GM23338 (cell line): Measurements from ENCODE around the gene GRID1. TPM values are rescaled to one million over a fixed set of nuclear protein-coding genes. Genes with fewer than 3 reads are reported as not detected.

Source experiments
- ATAC-seq: fragments of 200-7000 bp; cut with Tn5 transposase; 3 replicates; pipeline ENCODE4 v1.9.1; 2020
- DNase-seq: peaks from one replicate; pipeline ENCODE4 v3.0.0-alpha.2; 2015; ENCODE audit warnings: low spot score
- H2AFZ ChIP-seq: fragments of 200-600 bp; sonication (generic); 2 replicates; pipeline ENCODE4 v1.8.0; 2016; ENCODE audit warnings: antibody characterized with exemption, mild to moderate bottlenecking, moderate library complexity
- H3F3A ChIP-seq: fragments of 200-600 bp; sonication (generic); replicated peaks from 2 replicates; pipeline ENCODE4 v1.8.0; 2017; ENCODE audit warnings: antibody characterized with exemption, mixed run types, low read depth
- H3K27ac ChIP-seq: fragments of 200-600 bp; sonication (generic); 2 replicates; pipeline ENCODE4 v1.6.1; 2016; ENCODE audit warnings: low read depth
- H3K27me3 ChIP-seq: fragments of 200-600 bp; sonication (generic); 2 replicates; pipeline ENCODE4 v1.8.0; 2016; ENCODE audit warnings: mild to moderate bottlenecking, mixed run types, moderate library complexity; ENCODE audit not compliant: insufficient read depth
- H3K36me3 ChIP-seq: fragments of 200-600 bp; sonication (generic); 2 replicates; pipeline ENCODE4 v1.8.0; 2016; ENCODE audit warnings: mild to moderate bottlenecking; ENCODE audit not compliant: insufficient read depth
- H3K4me1 ChIP-seq: fragments of 200-600 bp; sonication (generic); 2 replicates; pipeline ENCODE4 v1.8.0; 2016; ENCODE audit warnings: mild to moderate bottlenecking, moderate library complexity; ENCODE audit not compliant: insufficient read depth
- H3K4me2 ChIP-seq: fragments of 200-600 bp; sonication (generic); 2 replicates; pipeline ENCODE4 v1.7.1; 2017; ENCODE audit warnings: mixed run types
- H3K4me3 ChIP-seq: fragments of 200-600 bp; sonication (generic); 2 replicates; pipeline ENCODE4 v1.6.1; 2016; ENCODE audit warnings: mixed run types
- H3K79me2 ChIP-seq: fragments of 200-600 bp; sonication (generic); replicated peaks from 2 replicates; pipeline ENCODE4 v1.8.0; 2017; ENCODE audit warnings: mild to moderate bottlenecking; ENCODE audit not compliant: insufficient read depth
- H3K9me2 ChIP-seq: fragments of 200-600 bp; sonication (generic); 2 replicates; pipeline ENCODE4 v1.8.0; 2017; ENCODE audit not compliant: insufficient read depth
- H4K20me1 ChIP-seq: fragments of 200-600 bp; sonication (generic); replicated peaks from 2 replicates; pipeline ENCODE4 v1.8.0; 2017; ENCODE audit warnings: mild to moderate bottlenecking; ENCODE audit not compliant: insufficient read depth
- H3K27ac Mint-ChIP-seq: 2 replicates; pipeline ENCODE4 v1.8.0; 2020; ENCODE audit warnings: inconsistent platforms, mild to moderate bottlenecking, moderate library complexity, mixed read lengths
- H3K27me3 Mint-ChIP-seq: 3 replicates; pipeline ENCODE4 v1.8.0; 2022; ENCODE audit warnings: low read depth, mild to moderate bottlenecking, moderate library complexity, mixed read lengths, inconsistent platforms; ENCODE audit not compliant: insufficient read depth, poor library complexity
- H3K36me3 Mint-ChIP-seq: 3 replicates; pipeline ENCODE4 v1.8.0; 2021; ENCODE audit warnings: low read depth, mild to moderate bottlenecking, inconsistent platforms, moderate library complexity, mixed read lengths
- H3K4me1 Mint-ChIP-seq: 3 replicates; pipeline ENCODE4 v1.8.0; 2020; ENCODE audit warnings: mild to moderate bottlenecking, inconsistent platforms, mixed read lengths
- H3K4me3 Mint-ChIP-seq: 3 replicates; pipeline ENCODE4 v1.8.0; 2021; ENCODE audit warnings: moderate library complexity, mild to moderate bottlenecking, inconsistent platforms, mixed read lengths
- H3K9me3 Mint-ChIP-seq: 3 replicates; pipeline ENCODE4 v1.8.0; 2020; ENCODE audit warnings: moderate library complexity, mild to moderate bottlenecking, inconsistent platforms, mixed read lengths
- CREB1 ChIP-seq: fragments of 250-450 bp; sonication (Bioruptor Pico); IDR thresholded peaks from 2 replicates; pipeline ENCODE4 v1.5.0; 2020; ENCODE audit warnings: low read depth, mild to moderate bottlenecking, moderate library complexity
- EZH2phosphoT487 ChIP-seq: fragments of 200-600 bp; sonication (generic); IDR thresholded peaks from one replicate; pipeline ENCODE4 v1.8.1; 2018; ENCODE audit warnings: antibody characterized with exemption; ENCODE audit not compliant: unreplicated experiment
- JUNB ChIP-seq: IDR thresholded peaks from one replicate; pipeline ENCODE4 v1.6.1; 2016; ENCODE audit warnings: antibody characterized with exemption; ENCODE audit not compliant: unreplicated experiment
- NANOG ChIP-seq: IDR thresholded peaks from 2 replicates; pipeline ENCODE4 v1.6.1; 2016; ENCODE audit warnings: antibody characterized with exemption, borderline replicate concordance
- POLR2AphosphoS5 ChIP-seq: IDR thresholded peaks from 2 replicates; pipeline ENCODE4 v1.6.1; 2016; ENCODE audit warnings: antibody characterized with exemption, low read depth
- STAT1 ChIP-seq: IDR thresholded peaks from one replicate; pipeline ENCODE4 v1.6.1; 2016; ENCODE audit warnings: antibody characterized with exemption; ENCODE audit not compliant: unreplicated experiment
- polyA plus RNA-seq: library from polyadenylated mRNA; unstranded; fragments of >200 nt; fragmentation: Nextera tagmentation; extraction: Ambion mirVana; gene quantifications from 2 replicates; pipeline ENCODE4 v1.2.1, GENCODE V29; 2016
- total RNA-seq: library from RNA; depleted of rRNA; stranded (reverse); fragments of >200 nt; shearing (Covaris generic); gene quantifications from 2 replicates; pipeline ENCODE4 v1.2.3, GENCODE V29; 2014
- TF ChIP-seq, protein P1 (sequence below): IDR thresholded peaks from one replicate; pipeline ENCODE4 v1.6.1; 2018; ENCODE audit warnings: antibody characterized with exemption; ENCODE audit not compliant: unreplicated experiment
- TF ChIP-seq, protein P2 (sequence below): IDR thresholded peaks from 2 replicates; pipeline ENCODE4 v1.6.1; 2016; ENCODE audit warnings: antibody characterized with exemption
- TF ChIP-seq, protein P3 (sequence below): fragments of 250-450 bp; sonication (Bioruptor Pico); IDR thresholded peaks from 2 replicates; pipeline ENCODE4 v1.5.0; 2020; ENCODE audit warnings: mild to moderate bottlenecking, moderate library complexity

The GRID1 gene
- total and polyA plus RNA-seq, 2 experiments from 2014 or later = 0.14 to 0.15 TPM

DNA sequence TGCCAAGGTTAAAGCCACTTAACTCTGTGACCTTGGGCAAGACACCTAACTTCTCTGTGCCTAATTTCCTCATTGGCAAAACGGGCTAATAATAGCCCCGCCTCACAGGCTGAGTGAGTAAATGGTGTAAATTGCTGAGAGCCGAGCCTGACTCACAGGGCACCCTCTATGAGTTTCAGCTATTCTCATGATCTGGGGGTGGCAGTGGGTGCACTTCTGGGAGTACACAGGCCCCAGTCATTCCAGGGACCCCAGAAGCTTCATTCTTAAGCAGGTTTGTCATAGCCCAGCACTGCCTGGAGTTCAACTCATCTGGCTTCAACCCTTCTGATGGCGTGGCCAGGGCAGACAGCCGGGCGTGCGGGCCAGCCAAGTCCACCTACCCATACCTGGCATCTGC, 137.2 kb downstream of the GRID1 start:
- no peaks in the 10 kb centered on the region; the same call in 2 of the 3 replicates for H3K36me3 Mint-ChIP-seq
- peaks cover 27% of the 10 kb centered on the region for H3K4me1 Mint-ChIP-seq
- ATAC-seq (no peak), DNase-seq (no peak)
- no peak overlapping the region for H3K4me3 ChIP-seq
- no peak overlapping the region for H3K4me2 ChIP-seq
- no peaks in the 10 kb centered on the region for H3K27me3 ChIP-seq
- no peak overlapping the region for H3K27ac ChIP-seq
- H3K27me3 Mint-ChIP-seq = peaks cover 12% of the 10 kb centered on the region
- H3K4me3 Mint-ChIP-seq = no peak overlapping the region
- H3K4me1 ChIP-seq = peaks cover 19% of the 10 kb centered on the region
- no peaks in the 10 kb centered on the region for H3K36me3 ChIP-seq
- H3K9me2 ChIP-seq = no peaks in the 10 kb centered on the region
- no peaks in the 10 kb centered on the region for H4K20me1 ChIP-seq
- H2AFZ ChIP-seq = no peak overlapping the region
- TF ChIP-seq POLR2AphosphoS5 (no peak), CREB1 (CRISPR knock-in tag) (no peak)
- TF ChIP-seq, protein P1, sequence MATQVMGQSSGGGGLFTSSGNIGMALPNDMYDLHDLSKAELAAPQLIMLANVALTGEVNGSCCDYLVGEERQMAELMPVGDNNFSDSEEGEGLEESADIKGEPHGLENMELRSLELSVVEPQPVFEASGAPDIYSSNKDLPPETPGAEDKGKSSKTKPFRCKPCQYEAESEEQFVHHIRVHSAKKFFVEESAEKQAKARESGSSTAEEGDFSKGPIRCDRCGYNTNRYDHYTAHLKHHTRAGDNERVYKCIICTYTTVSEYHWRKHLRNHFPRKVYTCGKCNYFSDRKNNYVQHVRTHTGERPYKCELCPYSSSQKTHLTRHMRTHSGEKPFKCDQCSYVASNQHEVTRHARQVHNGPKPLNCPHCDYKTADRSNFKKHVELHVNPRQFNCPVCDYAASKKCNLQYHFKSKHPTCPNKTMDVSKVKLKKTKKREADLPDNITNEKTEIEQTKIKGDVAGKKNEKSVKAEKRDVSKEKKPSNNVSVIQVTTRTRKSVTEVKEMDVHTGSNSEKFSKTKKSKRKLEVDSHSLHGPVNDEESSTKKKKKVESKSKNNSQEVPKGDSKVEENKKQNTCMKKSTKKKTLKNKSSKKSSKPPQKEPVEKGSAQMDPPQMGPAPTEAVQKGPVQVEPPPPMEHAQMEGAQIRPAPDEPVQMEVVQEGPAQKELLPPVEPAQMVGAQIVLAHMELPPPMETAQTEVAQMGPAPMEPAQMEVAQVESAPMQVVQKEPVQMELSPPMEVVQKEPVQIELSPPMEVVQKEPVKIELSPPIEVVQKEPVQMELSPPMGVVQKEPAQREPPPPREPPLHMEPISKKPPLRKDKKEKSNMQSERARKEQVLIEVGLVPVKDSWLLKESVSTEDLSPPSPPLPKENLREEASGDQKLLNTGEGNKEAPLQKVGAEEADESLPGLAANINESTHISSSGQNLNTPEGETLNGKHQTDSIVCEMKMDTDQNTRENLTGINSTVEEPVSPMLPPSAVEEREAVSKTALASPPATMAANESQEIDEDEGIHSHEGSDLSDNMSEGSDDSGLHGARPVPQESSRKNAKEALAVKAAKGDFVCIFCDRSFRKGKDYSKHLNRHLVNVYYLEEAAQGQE = no peak
- TF ChIP-seq, protein P2, sequence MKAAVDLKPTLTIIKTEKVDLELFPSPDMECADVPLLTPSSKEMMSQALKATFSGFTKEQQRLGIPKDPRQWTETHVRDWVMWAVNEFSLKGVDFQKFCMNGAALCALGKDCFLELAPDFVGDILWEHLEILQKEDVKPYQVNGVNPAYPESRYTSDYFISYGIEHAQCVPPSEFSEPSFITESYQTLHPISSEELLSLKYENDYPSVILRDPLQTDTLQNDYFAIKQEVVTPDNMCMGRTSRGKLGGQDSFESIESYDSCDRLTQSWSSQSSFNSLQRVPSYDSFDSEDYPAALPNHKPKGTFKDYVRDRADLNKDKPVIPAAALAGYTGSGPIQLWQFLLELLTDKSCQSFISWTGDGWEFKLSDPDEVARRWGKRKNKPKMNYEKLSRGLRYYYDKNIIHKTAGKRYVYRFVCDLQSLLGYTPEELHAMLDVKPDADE = no peak
- H3F3A ChIP-seq = no peaks in the 10 kb centered on the region
- H3K27ac Mint-ChIP-seq = no peak overlapping the region
- H3K79me2 ChIP-seq = no peaks in the 10 kb centered on the region
- no peaks in the 10 kb centered on the region; the same call in 2 of the 3 replicates for H3K9me3 Mint-ChIP-seq

DNA sequence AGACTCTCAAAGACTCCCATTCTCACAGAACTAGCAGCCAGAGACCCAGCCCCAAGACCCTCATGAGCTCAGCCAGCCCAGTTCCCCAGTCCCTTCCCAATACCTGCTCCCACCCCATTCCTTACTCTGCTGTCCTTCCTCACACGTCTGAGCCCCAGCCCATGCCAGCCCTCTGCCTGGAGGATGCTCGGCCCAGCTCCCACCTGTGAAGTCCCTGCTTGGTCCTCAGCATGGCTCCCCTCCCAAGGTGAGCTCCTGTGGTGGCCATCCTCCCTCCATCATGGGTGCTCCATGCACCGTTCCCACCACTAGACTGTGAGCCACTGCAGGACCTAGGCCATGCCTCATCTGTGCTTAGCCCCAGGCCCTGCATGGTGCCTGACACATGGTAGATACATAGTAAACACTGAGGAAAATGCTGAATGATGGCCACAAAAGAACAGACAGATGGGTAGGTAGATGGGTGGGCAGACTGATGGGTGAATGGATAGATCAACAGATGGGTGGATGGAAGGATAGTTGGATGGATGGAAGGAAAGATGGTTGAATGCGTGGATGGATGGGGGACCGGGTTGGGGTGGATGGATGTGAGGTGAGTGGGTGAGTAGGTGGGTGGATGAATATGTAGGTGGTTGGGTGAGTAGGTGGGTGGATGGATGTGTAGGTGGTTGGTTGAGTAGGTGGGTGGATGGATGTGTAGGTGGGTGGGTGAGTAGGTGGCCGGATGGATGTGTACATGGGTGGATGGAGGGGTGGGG, 138.9 kb downstream of the GRID1 start:
- Histone ChIP-seq H3K36me3 (no peaks in the 10 kb centered on the region), H3F3A (no peaks in the 10 kb centered on the region), H3K27ac (no peak overlapping the region), H3K79me2 (no peaks in the 10 kb centered on the region), H4K20me1 (no peaks in the 10 kb centered on the region), H3K4me3 (no peak overlapping the region), H3K27me3 (no peaks in the 10 kb centered on the region), H3K4me1 (peaks cover 4% of the 10 kb centered on the region; the same call in 1 of the 2 replicates), H3K4me2 (no peak overlapping the region), H3K9me2 (no peaks in the 10 kb centered on the region), H2AFZ (no peak overlapping the region)
- no peaks in the 10 kb centered on the region; the same call in 2 of the 3 replicates for H3K36me3 Mint-ChIP-seq
- DNase-seq = no peak
- H3K4me3 Mint-ChIP-seq = no peak overlapping the region
- ATAC-seq = no peak
- peaks cover 8% of the 10 kb centered on the region for H3K27me3 Mint-ChIP-seq
- H3K27ac Mint-ChIP-seq = no peak overlapping the region
- no peaks in the 10 kb centered on the region; the same call in 2 of the 3 replicates for H3K9me3 Mint-ChIP-seq
- H3K4me1 Mint-ChIP-seq = peaks cover 10% of the 10 kb centered on the region; the same call in 2 of the 3 replicates
- TF ChIP-seq EZH2phosphoT487 (no peak), JUNB (no peak), NANOG (no peak), STAT1 (no peak), POLR2AphosphoS5 (no peak), CREB1 (CRISPR knock-in tag) (no peak)
- TF ChIP-seq, protein P3, sequence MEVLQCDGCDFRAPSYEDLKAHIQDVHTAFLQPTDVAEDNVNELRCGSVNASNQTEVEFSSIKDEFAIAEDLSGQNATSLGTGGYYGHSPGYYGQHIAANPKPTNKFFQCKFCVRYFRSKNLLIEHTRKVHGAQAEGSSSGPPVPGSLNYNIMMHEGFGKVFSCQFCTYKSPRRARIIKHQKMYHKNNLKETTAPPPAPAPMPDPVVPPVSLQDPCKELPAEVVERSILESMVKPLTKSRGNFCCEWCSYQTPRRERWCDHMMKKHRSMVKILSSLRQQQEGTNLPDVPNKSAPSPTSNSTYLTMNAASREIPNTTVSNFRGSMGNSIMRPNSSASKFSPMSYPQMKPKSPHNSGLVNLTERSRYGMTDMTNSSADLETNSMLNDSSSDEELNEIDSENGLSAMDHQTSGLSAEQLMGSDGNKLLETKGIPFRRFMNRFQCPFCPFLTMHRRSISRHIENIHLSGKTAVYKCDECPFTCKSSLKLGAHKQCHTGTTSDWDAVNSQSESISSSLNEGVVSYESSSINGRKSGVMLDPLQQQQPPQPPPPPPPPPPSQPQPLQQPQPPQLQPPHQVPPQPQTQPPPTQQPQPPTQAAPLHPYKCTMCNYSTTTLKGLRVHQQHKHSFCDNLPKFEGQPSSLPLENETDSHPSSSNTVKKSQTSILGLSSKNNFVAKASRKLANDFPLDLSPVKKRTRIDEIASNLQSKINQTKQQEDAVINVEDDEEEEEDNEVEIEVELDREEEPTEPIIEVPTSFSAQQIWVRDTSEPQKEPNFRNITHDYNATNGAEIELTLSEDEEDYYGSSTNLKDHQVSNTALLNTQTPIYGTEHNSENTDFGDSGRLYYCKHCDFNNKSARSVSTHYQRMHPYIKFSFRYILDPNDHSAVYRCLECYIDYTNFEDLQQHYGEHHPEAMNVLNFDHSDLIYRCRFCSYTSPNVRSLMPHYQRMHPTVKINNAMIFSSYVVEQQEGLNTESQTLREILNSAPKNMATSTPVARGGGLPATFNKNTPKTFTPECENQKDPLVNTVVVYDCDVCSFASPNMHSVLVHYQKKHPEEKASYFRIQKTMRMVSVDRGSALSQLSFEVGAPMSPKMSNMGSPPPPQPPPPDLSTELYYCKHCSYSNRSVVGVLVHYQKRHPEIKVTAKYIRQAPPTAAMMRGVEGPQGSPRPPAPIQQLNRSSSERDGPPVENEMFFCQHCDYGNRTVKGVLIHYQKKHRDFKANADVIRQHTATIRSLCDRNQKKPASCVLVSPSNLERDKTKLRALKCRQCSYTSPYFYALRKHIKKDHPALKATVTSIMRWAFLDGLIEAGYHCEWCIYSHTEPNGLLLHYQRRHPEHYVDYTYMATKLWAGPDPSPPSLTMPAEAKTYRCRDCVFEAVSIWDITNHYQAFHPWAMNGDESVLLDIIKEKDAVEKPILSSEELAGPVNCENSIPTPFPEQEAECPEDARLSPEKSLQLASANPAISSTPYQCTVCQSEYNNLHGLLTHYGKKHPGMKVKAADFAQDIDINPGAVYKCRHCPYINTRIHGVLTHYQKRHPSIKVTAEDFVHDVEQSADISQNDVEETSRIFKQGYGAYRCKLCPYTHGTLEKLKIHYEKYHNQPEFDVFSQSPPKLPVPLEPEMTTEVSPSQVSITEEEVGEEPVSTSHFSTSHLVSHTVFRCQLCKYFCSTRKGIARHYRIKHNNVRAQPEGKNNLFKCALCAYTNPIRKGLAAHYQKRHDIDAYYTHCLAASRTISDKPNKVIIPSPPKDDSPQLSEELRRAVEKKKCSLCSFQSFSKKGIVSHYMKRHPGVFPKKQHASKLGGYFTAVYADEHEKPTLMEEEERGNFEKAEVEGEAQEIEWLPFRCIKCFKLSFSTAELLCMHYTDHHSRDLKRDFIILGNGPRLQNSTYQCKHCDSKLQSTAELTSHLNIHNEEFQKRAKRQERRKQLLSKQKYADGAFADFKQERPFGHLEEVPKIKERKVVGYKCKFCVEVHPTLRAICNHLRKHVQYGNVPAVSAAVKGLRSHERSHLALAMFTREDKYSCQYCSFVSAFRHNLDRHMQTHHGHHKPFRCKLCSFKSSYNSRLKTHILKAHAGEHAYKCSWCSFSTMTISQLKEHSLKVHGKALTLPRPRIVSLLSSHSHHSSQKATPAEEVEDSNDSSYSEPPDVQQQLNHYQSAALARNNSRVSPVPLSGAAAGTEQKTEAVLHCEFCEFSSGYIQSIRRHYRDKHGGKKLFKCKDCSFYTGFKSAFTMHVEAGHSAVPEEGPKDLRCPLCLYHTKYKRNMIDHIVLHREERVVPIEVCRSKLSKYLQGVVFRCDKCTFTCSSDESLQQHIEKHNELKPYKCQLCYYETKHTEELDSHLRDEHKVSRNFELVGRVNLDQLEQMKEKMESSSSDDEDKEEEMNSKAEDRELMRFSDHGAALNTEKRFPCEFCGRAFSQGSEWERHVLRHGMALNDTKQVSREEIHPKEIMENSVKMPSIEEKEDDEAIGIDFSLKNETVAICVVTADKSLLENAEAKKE (CRISPR knock-in tag) = no peak
